ENCODE data around the gene ZNF474.

Gene ZNF474

DNA sequence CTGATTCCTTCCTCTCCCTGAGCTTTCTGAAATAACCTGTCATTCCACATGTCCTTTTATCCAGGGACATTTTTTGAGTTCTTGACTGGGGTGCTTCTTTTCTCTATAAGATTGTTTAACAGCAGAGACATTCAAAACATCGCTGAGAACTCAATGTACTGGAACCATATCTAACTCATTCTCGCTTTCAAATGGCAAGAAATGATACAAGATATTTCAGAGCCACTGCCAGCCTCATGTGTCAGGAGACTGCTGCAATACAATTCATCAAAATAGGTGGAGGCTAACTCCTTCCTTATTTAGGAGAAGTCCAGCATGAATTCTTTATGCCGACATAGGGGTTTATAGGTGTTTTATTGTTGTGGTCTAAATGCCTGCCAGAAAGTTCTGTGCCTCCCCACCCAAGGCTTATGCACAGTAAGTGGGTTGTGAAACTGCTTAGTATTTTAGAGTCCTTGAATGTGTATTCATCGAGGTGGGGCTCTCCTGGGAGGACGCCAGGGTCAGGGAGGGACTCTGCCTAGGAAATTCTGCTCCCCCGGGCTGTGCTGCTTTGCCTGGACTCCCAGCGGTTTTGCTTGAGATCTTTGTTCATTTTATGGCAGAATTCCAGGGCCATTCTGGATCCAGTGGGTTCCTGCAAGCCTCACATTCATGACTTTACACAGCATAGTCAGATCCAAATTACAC lies 53.9 kb downstream of the ZNF474 start:
- no peak for DNase-seq

DNA sequence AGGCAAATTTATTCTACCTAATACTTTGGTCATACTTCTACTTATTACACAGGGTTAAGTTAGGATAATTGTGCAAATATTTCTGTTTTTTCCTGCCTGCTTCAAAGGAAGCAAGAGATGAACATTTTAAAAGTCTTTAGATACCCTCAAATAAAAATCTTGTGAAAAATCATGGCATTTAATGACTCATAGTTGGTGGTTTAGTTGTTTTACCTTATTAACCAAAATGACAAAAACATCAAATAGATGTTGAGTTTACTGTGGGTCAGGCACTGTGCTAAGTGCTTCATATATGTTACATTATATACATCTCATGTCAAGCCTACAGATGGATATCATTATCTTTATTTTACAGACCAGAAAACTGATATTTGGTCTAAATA lies 54.4 kb downstream of the ZNF474 start:
- no peak for DNase-seq

DNA sequence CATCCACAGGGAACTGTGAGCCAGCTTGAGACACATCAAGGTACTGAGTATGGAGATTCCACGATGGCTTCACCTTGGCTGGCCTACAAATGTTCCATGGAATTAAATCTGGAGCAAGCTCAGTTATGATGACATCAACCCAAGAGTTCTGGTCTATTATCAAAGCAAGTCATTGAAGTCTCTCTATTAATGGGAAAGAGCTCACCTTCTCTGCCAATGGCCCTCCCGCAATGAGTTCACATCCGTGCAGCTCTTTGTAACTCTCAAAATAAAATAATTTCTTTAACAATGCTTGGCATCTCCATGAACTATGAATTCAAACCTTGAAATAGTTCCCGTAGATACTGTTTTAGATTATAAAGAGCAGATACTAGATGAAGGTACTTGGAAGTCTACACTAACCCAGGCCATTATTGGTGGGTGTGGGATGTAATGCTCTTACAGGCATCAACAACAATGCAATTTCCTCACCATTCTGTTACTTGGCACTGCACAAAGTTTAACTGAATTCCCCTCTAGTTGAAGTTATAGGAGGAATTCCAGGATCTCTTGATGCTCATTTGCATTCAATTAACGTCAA lies 55.4 kb downstream of the ZNF474 start:
- DNase-seq, result no peak

DNA sequence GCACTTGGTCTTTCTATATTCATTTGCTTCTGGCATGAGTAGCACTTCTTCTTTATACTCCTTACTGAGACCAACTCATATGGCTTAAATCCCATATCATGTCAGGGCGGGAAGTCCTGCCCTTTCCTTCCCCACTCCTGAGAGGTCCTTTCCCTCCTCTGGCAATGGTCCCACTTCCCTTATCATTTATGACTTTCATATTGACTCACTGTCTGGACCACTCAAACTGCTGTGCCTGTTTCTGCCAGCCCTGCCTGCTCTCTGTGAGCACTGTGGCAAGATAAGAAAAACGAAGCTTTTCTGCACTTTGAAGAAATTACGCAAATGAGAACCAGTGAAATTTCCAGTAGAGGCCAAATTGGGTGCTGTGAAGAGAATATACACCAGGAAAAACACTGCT lies 58.1 kb downstream of the ZNF474 start:
- no peak for DNase-seq

- DNase-seq, result no peak
These were observed 60.8 kb downstream of the ZNF474 start for GRCh38 chr5:122190156-122190555.

DNA sequence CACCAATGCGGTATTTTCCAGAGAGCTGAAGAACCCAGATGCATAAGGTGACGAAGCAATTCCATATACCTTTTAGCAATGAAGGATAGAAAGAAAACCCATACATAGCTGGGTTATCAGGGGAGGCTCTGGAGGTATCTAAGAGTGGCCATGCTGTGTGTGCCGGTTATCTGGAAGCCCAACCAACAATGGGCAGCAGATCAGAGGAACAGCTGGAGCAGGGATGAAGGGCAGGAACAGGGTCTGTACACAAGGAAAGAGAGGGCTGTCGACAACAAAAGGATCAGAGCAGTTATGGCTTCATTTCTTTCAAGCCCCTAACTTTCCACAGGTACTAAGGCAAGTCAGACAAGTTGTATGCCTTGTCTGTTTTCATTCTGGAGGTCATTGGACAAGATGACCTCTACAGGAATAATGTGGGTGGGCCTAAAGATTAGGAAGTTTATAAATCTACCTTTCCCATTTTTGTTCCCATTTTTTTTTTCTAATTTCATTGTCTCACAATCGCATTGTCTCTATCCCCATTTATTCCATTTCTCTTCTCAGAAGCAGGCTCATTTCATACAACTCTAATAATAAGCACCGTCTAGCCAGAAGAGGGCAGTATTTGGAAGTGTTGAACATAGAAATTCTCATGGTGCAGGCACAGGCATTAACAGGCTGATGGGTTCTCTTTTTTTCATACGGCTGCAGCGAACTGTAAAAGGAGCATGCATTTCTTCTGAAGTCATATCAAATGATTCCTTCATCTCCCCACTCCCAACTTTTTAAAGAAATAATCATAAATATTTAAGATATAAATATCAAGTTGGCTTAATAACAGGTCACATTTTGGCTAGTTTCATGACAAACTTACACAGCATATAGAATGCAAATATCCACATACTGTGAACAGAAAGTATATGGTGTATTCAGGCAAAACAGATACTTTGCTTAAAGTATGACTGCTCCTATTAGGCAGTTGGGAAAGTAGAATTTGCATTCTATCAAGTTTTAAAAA lies 63.5 kb downstream of the ZNF474 start:
- no peak for DNase-seq

GRCh38 chr5:122195802-122196394 lies 66.6 kb downstream of the ZNF474 start:
- no peak for DNase-seq

GRCh38 chr5:122199146-122199545 lies 69.8 kb downstream of the ZNF474 start:
- DNase-seq, result no peak

DNA sequence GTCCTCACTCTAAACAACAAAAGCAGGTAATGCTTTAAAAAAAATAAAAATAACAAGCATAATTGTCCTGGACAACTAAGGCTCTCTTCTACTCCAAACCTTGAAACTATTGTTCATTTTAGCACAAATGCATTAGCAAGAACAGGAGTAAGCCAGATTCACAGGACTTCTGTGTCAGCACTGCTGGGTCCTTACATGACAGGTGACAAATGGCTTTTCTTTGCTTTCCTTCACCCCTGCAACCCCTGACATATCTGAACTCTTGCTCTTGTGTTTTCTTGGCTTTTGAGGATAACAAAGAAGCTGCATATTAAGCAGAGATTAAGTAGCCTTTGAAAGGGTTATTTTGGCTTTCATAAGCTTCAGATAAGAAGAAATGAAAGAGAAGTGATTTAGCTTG lies 71.1 kb downstream of the ZNF474 start:
- DNase-seq, result no peak

- no peak for DNase-seq
These were observed 71.5 kb downstream of the ZNF474 start for GRCh38 chr5:122200865-122201264.

- DNase-seq, result no peak
These were observed 72.0 kb downstream of the ZNF474 start for GRCh38 chr5:122201365-122201764.

- no peak for DNase-seq
These were observed 73.6 kb downstream of the ZNF474 start for GRCh38 chr5:122202952-122203351.

All from stimulated activated CD4-positive, alpha-beta T cell treated with anti-CD3 and anti-CD28 coated beads, Interleukin-4, amount 100 ng/mL, for 1 hour (primary cell).